ENCODE results near the gene MMUT. TPM values are rescaled to one million over a fixed set of nuclear protein-coding genes. Genes with fewer than 3 reads are reported as not detected.

Gene MMUT
- total RNA-seq, 1 experiment from 2014 or later: 7.1 TPM

DNA sequence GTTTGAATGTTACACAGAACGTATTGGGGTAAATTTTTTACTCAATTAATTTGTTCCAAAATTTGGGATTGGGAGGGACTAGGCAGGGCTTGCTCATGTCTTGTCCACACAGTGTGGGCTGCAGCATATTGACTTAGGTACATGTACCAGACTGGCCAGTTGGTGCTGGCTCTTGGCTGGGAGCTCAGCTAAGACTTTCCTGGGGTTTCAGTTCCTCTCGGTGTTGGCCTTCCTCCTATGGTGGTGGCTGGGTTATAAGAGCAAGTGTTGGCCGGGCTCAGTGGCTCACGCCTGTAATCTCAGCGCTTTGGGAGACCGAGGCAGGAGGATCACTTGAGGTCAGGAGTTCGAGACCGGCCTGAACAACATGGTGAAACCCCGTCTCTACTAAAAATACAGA lies 5.0 kb upstream of the MMUT start:
- DNase-seq (ENCODE audit: low read depth, low spot score): no peak
- H3K4me3 ChIP-seq (ENCODE audit: low read depth in 2 of 2, low read length in 2 of 2): no peak overlapping the region
- BruUV-seq (replicated peaks): no TSS peak
- in situ Hi-C loops (cut with HindIII; ENCODE audit: low pct_unique_long_range_greater_than_20kb, low sequenced_read_pairs) (no loop called here), intact Hi-C loops (cut with micrococcal nuclease; ENCODE audit: unreplicated experiment) (no loop called here)
- peaks cover 6% of the 10 kb centered on the region for H3K36me3 ChIP-seq (ENCODE audit: control insufficient read depth, insufficient read depth, low read length)
- H3K27me3 ChIP-seq (ENCODE audit: control insufficient read depth, insufficient read depth, low read length): no peaks in the 10 kb centered on the region
- no peak overlapping the region for H3K27ac ChIP-seq (ENCODE audit: low read length)
- TF ChIP-seq, protein P1, sequence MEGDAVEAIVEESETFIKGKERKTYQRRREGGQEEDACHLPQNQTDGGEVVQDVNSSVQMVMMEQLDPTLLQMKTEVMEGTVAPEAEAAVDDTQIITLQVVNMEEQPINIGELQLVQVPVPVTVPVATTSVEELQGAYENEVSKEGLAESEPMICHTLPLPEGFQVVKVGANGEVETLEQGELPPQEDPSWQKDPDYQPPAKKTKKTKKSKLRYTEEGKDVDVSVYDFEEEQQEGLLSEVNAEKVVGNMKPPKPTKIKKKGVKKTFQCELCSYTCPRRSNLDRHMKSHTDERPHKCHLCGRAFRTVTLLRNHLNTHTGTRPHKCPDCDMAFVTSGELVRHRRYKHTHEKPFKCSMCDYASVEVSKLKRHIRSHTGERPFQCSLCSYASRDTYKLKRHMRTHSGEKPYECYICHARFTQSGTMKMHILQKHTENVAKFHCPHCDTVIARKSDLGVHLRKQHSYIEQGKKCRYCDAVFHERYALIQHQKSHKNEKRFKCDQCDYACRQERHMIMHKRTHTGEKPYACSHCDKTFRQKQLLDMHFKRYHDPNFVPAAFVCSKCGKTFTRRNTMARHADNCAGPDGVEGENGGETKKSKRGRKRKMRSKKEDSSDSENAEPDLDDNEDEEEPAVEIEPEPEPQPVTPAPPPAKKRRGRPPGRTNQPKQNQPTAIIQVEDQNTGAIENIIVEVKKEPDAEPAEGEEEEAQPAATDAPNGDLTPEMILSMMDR (IDR thresholded peaks at IDR 0.05): no peak
- TF ChIP-seq POLR2AphosphoS5 (IDR thresholded peaks at IDR 0.05; ENCODE audit: low read depth, low read length) (no peak), SIN3A (IDR thresholded peaks at IDR 0.05; ENCODE audit: borderline replicate concordance, insufficient read depth, low read depth, low read length) (no peak), TCF7L2 (IDR thresholded peaks at IDR 0.05; ENCODE audit: low read depth, low read length) (no peak)
- TF ChIP-seq, protein P2, sequence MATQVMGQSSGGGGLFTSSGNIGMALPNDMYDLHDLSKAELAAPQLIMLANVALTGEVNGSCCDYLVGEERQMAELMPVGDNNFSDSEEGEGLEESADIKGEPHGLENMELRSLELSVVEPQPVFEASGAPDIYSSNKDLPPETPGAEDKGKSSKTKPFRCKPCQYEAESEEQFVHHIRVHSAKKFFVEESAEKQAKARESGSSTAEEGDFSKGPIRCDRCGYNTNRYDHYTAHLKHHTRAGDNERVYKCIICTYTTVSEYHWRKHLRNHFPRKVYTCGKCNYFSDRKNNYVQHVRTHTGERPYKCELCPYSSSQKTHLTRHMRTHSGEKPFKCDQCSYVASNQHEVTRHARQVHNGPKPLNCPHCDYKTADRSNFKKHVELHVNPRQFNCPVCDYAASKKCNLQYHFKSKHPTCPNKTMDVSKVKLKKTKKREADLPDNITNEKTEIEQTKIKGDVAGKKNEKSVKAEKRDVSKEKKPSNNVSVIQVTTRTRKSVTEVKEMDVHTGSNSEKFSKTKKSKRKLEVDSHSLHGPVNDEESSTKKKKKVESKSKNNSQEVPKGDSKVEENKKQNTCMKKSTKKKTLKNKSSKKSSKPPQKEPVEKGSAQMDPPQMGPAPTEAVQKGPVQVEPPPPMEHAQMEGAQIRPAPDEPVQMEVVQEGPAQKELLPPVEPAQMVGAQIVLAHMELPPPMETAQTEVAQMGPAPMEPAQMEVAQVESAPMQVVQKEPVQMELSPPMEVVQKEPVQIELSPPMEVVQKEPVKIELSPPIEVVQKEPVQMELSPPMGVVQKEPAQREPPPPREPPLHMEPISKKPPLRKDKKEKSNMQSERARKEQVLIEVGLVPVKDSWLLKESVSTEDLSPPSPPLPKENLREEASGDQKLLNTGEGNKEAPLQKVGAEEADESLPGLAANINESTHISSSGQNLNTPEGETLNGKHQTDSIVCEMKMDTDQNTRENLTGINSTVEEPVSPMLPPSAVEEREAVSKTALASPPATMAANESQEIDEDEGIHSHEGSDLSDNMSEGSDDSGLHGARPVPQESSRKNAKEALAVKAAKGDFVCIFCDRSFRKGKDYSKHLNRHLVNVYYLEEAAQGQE (IDR thresholded peaks at IDR 0.05; ENCODE audit: insufficient read depth in 1 of 2, low read depth in 2 of 2, low read length in 1 of 2): no peak
- ChIA-PET POLR2A (no interaction called here), CTCF (no interaction called here)
- peaks cover 5% of the 10 kb centered on the region; the same call in 1 of the 2 replicates for H3K4me1 ChIP-seq (ENCODE audit: control insufficient read depth, insufficient read depth, low read length)
- ATAC-seq: no peak
- no peaks in the 10 kb centered on the region for H3K9me3 ChIP-seq (ENCODE audit: control insufficient read depth, insufficient read depth, low read depth, low read length)

DNA sequence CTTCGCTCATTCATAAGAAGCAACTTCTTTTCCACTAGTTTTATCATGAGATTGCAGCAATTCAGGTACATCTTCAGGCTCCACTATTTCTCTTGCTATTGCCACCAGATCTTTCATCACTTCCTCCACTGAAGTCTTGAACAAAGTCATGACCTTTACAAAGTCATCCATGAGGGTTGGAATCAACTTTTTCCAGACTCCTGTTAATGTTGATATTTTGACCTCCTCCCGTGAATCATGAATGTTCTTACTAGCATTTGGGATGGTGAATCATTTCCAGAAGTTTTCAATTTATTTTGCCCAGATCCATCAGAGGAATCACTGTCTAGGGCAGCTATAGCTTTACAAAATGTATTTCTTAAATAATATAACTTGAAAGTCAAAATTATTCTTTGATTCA lies 1.6 kb upstream of the MMUT start:
- H3K27me3 ChIP-seq (ENCODE audit: control insufficient read depth, insufficient read depth, low read length): no peaks in the 10 kb centered on the region
- H3K4me1 ChIP-seq (ENCODE audit: control insufficient read depth, insufficient read depth, low read length): peaks cover 10% of the 10 kb centered on the region; the same call in 1 of the 2 replicates
- H3K36me3 ChIP-seq (ENCODE audit: control insufficient read depth, insufficient read depth, low read length): peaks cover 8% of the 10 kb centered on the region; the same call in 1 of the 2 replicates
- H3K9me3 ChIP-seq (ENCODE audit: control insufficient read depth, insufficient read depth, low read depth, low read length): no peaks in the 10 kb centered on the region
- intact Hi-C loops (cut with micrococcal nuclease; ENCODE audit: unreplicated experiment) (no loop called here), in situ Hi-C loops (cut with HindIII; ENCODE audit: low pct_unique_long_range_greater_than_20kb, low sequenced_read_pairs) (no loop called here)
- H3K4me3 ChIP-seq (ENCODE audit: low read depth in 2 of 2, low read length in 2 of 2): no peak overlapping the region
- ChIA-PET CTCF (no interaction called here), POLR2A (no interaction called here)
- H3K27ac ChIP-seq (ENCODE audit: low read length): no peak overlapping the region
- ATAC-seq: no peak
- BruUV-seq (replicated peaks): no TSS peak
- no peak for DNase-seq (ENCODE audit: low read depth, low spot score)
- TF ChIP-seq, protein P2 (IDR thresholded peaks at IDR 0.05; ENCODE audit: insufficient read depth in 1 of 2, low read depth in 2 of 2, low read length in 1 of 2): no peak
- TF ChIP-seq POLR2AphosphoS5 (IDR thresholded peaks at IDR 0.05; ENCODE audit: low read depth, low read length): no peak
- TF ChIP-seq TCF7L2 (IDR thresholded peaks at IDR 0.05; ENCODE audit: low read depth, low read length): no peak
- TF ChIP-seq, protein P1 (IDR thresholded peaks at IDR 0.05): no peak
- TF ChIP-seq SIN3A (IDR thresholded peaks at IDR 0.05; ENCODE audit: borderline replicate concordance, insufficient read depth, low read depth, low read length): no peak
